Mesodermal cell (in vitro differentiated cells): ENCODE results near the gene KIAA1671.
"Not testable (repeated sequence)": the region's sequence is repeated elsewhere in the genome, so short reads cannot be mapped to it uniquely, and the experiment has no call there.

Experiments used
- H3K27ac ChIP-seq: 2 replicates; pipeline ENCODE4 v1.7.0; 2013; ENCODE audit warnings: mild to moderate bottlenecking, low read depth, low read length, moderate library complexity; ENCODE audit not compliant: severe bottlenecking
- H3K36me3 ChIP-seq: 2 replicates; pipeline ENCODE4 v1.7.1; 2013; ENCODE audit warnings: mild to moderate bottlenecking, low read length, moderate library complexity; ENCODE audit not compliant: control insufficient read depth, insufficient read depth
- H3K4me1 ChIP-seq: one replicate; pipeline ENCODE4 v1.7.1; 2013; ENCODE audit warnings: mild to moderate bottlenecking, low read length; ENCODE audit not compliant: insufficient read depth, control insufficient read depth, poor library complexity, severe bottlenecking
- H3K4me3 ChIP-seq: 2 replicates; pipeline ENCODE4 v1.7.0; 2013; ENCODE audit warnings: low read length, control low read depth, mild to moderate bottlenecking; ENCODE audit not compliant: insufficient read depth, poor library complexity, severe bottlenecking; ENCODE audit errors: extremely low read depth
- H3K9me3 ChIP-seq: 2 replicates; pipeline ENCODE4 v1.7.1; 2013; ENCODE audit warnings: mild to moderate bottlenecking, low read length, moderate library complexity; ENCODE audit not compliant: control insufficient read depth
- WGBS, 2 experiments: methylation state at CpG; one replicate each; pipeline ENCODE4 v1.1.5; 2013; ENCODE audit warnings: missing lambda C conversion rate in 2 of 2; ENCODE audit not compliant: insufficient coverage in 2 of 2; 5-methylcytosine and 5-hydroxymethylcytosine counted together

KIAA1671 gene

DNA sequence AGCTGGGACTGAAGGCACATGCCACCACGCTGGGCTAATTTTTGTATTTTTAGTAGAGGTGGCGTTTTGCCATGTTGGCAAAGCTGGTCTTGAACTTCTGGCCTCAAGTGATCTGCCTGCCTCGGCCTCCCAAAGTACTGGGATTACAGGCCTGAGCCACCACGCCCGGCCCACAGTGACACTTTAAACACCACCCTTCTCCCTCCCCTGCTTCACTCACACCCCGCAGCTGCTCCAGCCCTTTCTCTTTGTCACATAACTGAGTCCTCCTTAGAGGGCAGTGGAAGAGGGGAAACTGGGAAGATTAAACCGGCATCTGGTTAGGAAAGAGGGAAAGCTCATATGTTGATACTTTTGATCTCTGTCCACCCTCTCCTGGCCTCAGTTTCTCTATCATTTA, 252.0 kb downstream of the KIAA1671 start:
- 47 to 85% methylated on average over 2 of the region's 7 CpGs for WGBS, 2 experiments
- H3K4me1 ChIP-seq, H3K36me3 ChIP-seq, H3K27ac ChIP-seq, H3K9me3 ChIP-seq, H3K4me3 ChIP-seq: not testable (repeated sequence)

DNA sequence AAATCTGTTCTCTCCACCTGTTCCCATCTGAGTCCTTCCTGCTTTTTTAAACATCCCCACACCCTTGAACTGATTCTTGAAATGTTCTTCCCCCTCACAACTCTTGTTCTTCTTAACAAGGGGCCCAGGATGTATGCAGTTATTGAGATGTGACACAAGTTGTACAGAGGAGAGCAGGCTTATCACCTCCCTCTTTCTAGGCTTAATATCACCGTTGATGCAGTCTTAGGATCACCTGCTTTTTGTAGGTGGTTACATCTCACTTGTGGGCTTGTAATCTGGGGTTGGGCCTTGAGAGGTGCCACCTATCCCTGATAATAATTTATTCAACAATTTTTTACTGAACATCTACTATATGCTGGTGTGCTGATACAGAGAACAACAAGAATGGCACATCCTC, 253.3 kb downstream of the KIAA1671 start:
- WGBS, 2 experiments = 100% methylated on average over 1 of the region's 1 CpG; no CpG with 5 or more reads in 1 of the 2 experiments
- Histone ChIP-seq H3K27ac (no peak overlapping the region), H3K4me3 (no peak overlapping the region), H3K36me3 (no peaks in the 10 kb centered on the region), H3K4me1 (no peaks in the 10 kb centered on the region), H3K9me3 (no peaks in the 10 kb centered on the region)

DNA sequence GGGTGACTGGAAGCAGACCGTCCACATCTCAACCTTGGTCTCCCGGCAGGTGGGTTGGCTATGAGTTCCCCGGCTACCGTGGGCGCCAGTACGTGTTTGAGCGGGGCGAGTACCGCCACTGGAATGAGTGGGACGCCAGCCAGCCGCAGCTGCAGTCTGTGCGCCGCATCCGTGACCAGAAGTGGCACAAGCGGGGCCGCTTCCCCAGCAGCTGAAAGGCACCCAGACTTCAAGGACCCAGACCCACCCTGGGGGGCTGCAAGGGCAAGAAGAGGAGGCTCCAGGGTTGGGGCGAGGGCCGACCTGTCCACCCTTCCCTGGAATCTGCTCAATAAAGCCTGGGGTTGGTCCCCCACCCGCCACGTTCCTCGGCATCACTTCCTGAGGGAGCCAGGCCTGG, 254.5 kb downstream of the KIAA1671 start:
- H3K4me3 ChIP-seq = no peak overlapping the region
- 89 to 93% methylated on average over 19 to 20 of the region's 21 CpGs for WGBS, 2 experiments
- H3K27ac ChIP-seq = no peak overlapping the region
- no peaks in the 10 kb centered on the region for H3K9me3 ChIP-seq
- no peaks in the 10 kb centered on the region for H3K4me1 ChIP-seq
- no peaks in the 10 kb centered on the region for H3K36me3 ChIP-seq

DNA sequence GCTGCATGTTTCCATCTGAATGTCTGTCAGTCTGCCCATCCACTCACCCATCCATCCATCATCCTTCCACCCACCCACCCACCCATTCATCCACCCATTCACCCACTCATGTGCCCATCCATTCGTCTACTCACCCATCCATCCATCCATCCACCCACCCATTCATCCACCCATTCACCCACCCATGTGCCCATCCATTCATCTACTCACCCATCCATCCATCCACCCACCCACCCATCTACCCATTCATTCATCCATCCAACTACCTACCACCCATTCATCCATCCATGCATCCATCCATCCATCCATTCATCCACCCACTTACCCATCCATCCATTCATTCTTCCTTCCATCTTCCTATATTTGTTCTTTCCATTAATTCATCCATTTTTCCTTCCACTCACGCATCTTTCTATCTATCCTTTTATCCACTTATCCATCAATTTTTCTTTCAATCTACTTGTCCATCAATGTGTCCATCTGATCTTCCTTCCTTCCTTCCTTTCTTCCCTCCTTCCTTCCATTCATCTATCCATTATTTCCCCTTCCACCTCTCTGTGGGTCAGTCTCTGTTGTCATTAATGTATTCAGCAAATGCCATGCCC, 255.1 kb downstream of the KIAA1671 start:
- Histone ChIP-seq H3K27ac (no peak overlapping the region), H3K9me3 (no peaks in the 10 kb centered on the region), H3K4me3 (no peak overlapping the region), H3K4me1 (no peaks in the 10 kb centered on the region), H3K36me3 (no peaks in the 10 kb centered on the region)
- WGBS, 2 experiments = 87% methylated on average over 1 of the region's 2 CpGs; no CpG with 5 or more reads in 1 of the 2 experiments

DNA sequence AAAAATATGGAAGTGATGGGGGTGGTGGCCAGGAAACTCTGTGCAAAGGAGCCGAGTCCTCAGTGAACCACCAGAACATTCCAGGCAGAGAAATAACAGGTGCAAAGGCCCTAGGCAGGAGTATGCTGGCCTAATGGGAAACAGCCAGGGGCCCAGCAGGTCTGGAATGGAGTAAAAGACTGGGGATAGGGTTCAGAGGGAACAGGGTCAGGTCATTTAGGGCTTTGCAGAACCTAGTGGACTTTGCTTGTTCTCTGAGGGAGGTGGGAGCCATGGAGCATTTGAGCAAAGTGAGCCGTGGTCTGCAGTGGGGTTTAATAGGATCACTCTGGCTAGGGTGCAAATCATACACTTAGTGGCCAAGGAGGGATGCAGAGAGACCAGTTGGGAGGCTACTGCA, 255.8 kb downstream of the KIAA1671 start:
- Histone ChIP-seq H3K4me3 (no peak overlapping the region), H3K36me3 (no peaks in the 10 kb centered on the region), H3K27ac (no peak overlapping the region), H3K4me1 (no peaks in the 10 kb centered on the region), H3K9me3 (peaks cover 3% of the 10 kb centered on the region)
- WGBS, 2 experiments = 92 to 95% methylated on average over 2 of the region's 2 CpGs

DNA sequence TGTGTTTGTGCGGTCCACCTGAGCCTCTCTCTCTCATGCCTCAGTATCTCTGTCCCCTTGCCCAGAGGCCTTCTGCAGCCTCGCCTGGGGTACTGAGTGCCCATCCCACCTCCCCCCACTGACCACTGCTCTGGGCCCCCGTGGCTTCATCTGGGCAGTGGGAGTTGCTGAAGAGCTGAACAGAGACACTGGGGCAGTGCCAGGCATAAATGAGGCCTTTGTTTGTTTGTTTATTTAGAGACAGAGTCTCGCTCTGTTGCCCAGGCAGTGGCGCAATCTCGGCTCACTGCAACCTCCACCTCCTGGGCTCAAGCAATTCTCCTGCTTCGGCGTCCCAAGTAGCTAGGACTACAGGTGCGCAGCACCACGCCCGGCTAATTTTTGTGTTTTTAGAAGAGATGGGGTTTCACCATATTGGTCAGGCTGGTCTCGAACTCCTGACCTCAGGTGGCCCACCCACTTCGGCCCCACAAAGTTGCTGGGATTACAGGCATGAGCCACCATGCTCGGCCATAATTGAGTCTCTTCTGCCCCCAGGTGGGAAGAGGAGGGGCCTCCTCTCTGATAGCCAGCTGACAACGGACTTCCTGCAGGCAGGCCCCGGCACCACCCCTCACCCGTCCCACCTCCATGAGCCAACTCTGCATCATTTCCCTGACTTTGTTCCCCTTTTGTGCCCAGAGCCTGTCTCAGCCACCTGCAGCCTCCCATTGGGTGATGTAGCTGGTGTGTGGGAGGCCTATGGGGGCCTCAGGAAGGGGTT, 256.4 kb downstream of the KIAA1671 start:
- no peak overlapping the region for H3K4me3 ChIP-seq
- peaks cover 5% of the 10 kb centered on the region for H3K9me3 ChIP-seq
- no peaks in the 10 kb centered on the region for H3K36me3 ChIP-seq
- no peak overlapping the region for H3K27ac ChIP-seq
- no peaks in the 10 kb centered on the region for H3K4me1 ChIP-seq
- 84 to 96% methylated on average over 8 to 11 of the region's 17 CpGs for WGBS, 2 experiments

DNA sequence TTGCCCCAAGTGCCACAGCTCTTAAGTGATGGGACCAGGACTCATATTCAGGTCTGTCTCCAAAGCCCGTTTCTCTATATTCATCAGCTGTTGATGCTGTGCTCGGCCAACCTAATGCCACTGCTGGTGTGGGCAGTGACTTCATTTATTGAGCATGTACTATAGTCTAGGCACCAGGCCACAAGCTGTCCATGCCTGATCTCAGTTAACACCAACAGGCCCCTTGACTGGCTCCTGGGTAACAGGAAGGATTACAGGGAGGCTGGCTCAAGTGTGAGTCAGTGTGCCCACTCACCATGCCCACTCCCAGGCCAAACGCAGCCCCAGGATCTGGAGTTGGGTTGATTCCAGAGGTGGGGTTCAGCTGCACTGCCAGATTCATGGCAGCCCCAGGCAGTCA, 258.3 kb downstream of the KIAA1671 start:
- Histone ChIP-seq H3K4me1 (no peaks in the 10 kb centered on the region), H3K27ac (no peak overlapping the region), H3K9me3 (peaks cover 5% of the 10 kb centered on the region), H3K4me3 (no peak overlapping the region), H3K36me3 (no peaks in the 10 kb centered on the region)
- 93 to 100% methylated on average over 1 to 3 of the region's 3 CpGs for WGBS, 2 experiments

DNA sequence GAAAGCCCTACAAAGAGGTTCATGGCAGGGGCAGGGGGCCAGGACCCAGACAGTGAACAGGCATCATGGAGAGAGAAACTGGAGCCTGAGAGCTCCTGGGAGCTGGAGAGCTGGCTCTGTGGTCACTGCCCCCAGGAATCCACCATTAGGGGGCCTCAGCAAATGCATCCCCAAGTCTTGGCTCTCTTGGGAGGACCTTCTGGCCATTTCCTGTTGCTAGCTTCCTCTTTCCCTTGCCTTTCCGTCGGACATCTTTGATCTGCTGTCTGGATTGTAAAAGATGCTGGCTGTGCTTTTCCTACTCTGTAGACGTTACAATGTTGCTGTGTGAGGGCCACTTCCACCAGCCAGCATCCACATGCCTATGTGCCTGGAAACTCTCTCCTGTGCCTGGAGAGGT, 259.8 kb downstream of the KIAA1671 start:
- Histone ChIP-seq H3K9me3 (peaks cover 5% of the 10 kb centered on the region), H3K4me3 (no peak overlapping the region), H3K36me3 (no peaks in the 10 kb centered on the region), H3K27ac (no peak overlapping the region), H3K4me1 (no peaks in the 10 kb centered on the region)
- WGBS, 2 experiments = no CpG with 5 or more reads among the region's 3 CpGs

DNA sequence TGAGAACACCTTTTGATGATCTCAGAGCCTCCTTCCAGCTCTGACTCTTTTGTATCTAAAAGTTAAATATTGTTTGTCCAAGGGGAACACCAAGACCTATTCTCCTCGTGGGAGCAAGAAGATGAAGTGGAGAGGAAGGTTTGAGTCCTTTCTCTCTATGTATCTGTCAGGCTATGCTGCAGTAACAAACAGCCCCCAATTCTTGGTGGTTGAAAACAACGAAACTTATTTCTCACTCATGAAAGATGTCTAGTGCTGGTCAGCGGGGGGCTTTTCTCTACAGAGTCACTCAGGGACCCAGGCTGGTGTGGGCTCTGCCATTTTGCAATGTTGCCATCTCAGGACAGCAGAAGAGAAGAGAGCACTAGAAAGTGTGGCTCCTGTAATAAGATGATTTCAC, 260.7 kb downstream of the KIAA1671 start:
- Histone ChIP-seq H3K27ac (no peak overlapping the region), H3K9me3 (peaks cover 5% of the 10 kb centered on the region), H3K36me3 (no peaks in the 10 kb centered on the region), H3K4me1 (no peaks in the 10 kb centered on the region), H3K4me3 (no peak overlapping the region)
- WGBS, 2 experiments = 61 to 71% methylated on average over 1 to 2 of the region's 3 CpGs

DNA sequence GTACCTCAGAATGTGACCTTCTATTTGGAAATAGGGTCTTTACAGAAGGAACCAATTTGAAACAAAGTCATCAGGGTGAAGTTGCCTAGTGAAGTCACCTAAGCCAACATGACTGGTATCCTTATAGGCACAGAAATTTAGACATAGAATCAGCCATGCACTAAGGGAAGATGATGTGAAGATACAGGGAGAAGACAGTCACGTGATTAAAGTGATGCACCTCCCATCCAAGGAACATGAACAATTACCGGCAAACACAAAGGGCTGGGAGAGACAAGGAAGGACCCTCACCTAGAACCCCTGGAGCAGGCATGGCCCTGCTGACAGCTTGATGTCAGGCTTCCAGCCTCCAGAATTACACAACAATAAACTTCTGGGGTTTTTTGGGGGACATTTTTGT, 263.7 kb downstream of the KIAA1671 start:
- H3K36me3 ChIP-seq = no peaks in the 10 kb centered on the region
- no CpG with 5 or more reads among the region's 2 CpGs for WGBS, 2 experiments
- H3K4me3 ChIP-seq = no peak overlapping the region
- peaks cover 5% of the 10 kb centered on the region for H3K9me3 ChIP-seq
- H3K4me1 ChIP-seq = no peaks in the 10 kb centered on the region
- no peak overlapping the region for H3K27ac ChIP-seq

DNA sequence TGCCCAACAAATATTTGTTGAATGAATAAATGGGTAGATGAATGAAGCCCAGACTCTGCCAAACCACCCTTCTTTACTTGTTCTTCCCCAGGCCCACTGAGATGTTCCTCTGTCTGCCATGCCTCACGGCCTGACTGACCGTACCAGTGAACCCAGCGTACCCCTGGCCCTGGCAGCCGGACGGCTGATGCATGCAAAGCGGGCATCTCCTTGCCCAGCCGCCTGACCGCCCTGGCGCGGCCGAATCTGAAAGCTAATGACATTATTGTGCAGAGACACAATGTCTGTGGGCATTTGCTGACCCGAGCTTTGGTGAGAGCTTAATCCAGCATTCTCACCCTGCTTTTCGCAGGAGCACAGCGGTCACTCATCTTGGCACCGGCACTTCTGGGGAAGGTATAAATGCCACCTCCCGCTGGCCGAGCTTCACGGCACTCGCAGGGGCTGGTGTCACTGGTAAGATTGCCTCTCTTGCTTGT, 266.7 kb downstream of the KIAA1671 start, which contains the start of gene CRYBB2:
CRYBB2 (plus strand) TSS at position 429 of the 479 bp plus-strand sequence. CDS start 1,791 bp downstream, outside the sequence.
- Histone ChIP-seq H3K9me3 (no peaks in the 10 kb centered on the region), H3K27ac (no peak within 1 kb of the TSS), H3K4me3 (no peak within 1 kb of the TSS), H3K36me3 (no peaks in the 10 kb centered on the region), H3K4me1 (no peaks in the 10 kb centered on the region)
- 93 to 94% methylated on average over 18 to 19 of the region's 19 CpGs for WGBS, 2 experiments
